GM12874 (cell line): Measurements from ENCODE around the gene SLIT3.
A peak's percentile ranks its signal among the peaks of the same experiment; 100 is the strongest.

Experiments used
- CTCF ChIP-seq: IDR thresholded peaks from 2 replicates; pipeline ENCODE4 v1.5.1; 2011; ENCODE audit warnings: low read depth, mild to moderate bottlenecking, control low read depth, low read length, moderate library complexity; ENCODE audit not compliant: insufficient read depth

The SLIT3 gene

GRCh38 chr5:168710706-168711105 lies 590.2 kb downstream of the SLIT3 start:
- no peak for TF ChIP-seq CTCF

DNA sequence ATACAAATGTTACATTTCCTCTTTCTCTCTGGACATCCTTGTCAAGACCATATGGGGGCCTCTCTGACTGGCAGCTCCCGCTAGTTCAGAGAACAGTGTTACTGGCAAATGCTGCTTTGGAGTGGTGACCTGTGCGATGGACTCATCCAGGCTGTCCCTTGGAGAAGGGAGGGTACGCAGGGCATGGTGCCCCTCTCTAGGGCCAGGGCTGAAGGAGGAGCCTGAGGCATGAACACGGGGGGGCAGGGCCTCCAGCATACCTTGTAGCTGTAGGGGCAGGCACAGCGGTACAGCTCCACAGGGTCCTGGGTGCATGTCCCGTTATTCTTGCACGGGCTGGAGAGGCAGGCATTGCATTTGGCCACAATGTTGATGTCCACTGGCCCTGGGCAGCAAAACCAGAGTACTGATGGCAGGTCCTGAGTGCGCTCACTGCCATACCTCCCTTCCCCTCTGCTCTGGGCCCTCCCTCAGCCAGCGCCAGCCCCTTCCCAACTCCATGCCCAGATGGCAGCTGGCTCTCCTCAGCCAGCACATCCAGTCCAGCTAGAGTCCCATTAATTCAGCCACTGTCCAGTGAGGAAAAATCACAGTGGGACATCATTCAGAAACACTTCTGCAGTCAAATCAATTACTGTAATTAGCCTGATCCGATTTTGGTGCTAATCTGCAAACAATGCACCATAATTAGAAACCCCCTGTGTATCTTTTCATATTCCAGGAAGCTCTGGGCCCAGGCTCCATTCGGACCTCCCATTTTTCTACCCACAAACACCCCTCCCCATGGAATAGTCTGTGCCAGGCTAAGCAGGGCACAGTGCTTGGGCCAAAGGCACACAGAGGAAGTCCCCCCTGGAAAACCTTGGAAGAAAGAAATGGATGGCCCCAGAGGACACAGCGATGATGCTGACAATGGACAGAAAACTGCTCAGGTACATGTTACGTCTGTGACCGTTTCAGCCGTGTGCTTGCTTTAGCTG lies 592.9 kb downstream of the SLIT3 start:
- no peak for TF ChIP-seq CTCF

DNA sequence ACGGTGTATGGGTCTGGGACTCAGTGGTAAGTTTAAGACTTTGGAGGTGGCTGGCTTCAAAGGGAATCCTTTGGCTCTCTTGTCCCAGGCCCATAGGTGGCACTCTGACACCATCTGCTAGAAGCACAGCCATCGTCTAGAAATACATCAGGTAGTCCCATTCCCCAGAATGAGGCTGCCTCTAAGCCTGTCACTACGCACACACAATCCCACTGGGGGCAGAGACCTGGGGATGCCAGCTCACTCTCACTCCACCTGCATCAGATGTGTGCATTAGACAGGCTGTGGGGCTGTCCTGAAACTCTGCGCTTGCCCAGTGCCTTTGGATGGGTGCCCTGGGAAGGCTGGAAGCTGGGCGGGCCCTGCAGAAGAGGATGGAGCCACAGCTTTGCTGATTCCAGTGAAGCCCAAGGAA lies 594.3 kb downstream of the SLIT3 start:
- peak; percentile 24; the same call in 1 of the 2 replicates for TF ChIP-seq CTCF

DNA sequence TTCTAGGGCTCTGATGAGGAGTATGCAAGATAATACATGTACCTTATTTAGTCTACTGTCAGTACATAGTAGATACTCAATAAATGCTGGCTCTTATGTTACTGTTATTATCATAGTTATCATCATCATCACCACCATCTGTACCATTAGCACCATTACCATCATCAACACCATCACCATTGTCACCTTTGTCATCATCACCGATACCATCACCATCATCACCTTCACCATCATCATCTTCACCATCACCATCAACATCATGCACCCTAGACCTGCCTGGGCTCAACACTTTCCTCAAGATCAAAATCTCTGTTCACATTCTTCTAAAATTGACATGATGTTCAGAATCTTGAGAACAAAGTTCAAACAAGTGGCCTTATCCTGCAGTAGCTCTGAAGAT lies 595.6 kb downstream of the SLIT3 start:
- no peak for TF ChIP-seq CTCF

- no peak for TF ChIP-seq CTCF
These were observed 598.4 kb downstream of the SLIT3 start for GRCh38 chr5:168702511-168702910.

GRCh38 chr5:168701641-168702040 lies 599.3 kb downstream of the SLIT3 start:
- no peak for TF ChIP-seq CTCF

GRCh38 chr5:168699002-168699401 lies 601.9 kb downstream of the SLIT3 start:
- no peak for TF ChIP-seq CTCF
